ENCODE data around the gene GLRA1. TPM values are rescaled to one million over a fixed set of nuclear protein-coding genes. Genes with fewer than 3 reads are reported as not detected.

Gene GLRA1
- polyA plus RNA-seq, 1 donor (not counting 4 experiments of a cell fraction or from before 2014, with no cell fraction given) = not detected

DNA sequence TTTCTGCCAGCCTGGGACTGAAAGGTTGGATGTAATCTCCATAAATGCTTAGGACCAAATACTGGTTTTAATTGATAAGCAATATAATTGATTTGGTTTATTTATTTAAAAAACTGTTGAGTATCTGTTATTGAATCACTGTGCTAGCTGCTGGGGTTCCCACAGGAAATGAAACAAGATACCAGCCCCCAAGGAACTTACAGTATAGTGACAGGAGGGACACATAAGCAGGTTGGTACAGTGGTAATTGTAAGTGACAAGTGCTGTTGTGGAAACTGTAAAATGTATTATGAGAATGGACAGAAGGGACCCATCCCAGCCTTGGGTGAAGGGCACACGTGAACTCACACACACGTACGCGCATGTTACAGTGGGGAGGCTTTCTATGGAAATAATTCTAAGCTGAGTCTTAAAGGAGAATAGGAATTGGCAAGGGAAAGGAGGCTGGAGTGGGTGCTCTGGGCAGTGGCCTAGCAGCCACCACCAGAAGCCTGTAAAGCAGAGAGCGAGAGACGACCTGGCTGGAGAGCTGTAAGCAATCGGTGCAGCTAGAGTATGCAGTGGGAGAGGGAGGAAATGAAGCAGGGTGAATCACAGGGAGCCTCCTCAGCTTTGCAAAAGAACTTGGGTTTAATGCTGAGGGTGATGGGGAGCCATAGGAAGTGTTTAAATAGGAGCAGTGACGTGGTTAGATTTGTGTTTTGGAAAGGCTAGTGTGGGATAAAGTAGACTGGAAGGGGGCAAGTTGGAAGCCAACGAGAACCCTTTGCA, 39.3 kb downstream of the GLRA1 start:
- H3K36me3 ChIP-seq (ENCODE audit: control insufficient read depth in 2 of 2, extremely low read depth in 1 of 2, insufficient read depth in 2 of 2, low read length in 2 of 2) = no peaks in the 10 kb centered on the region
- no peaks in the 10 kb centered on the region for H3K27me3 ChIP-seq (ENCODE audit: control insufficient read depth, extremely low read depth, insufficient read depth, low read length)
- no peaks in the 10 kb centered on the region for H4K20me1 ChIP-seq (ENCODE audit: control insufficient read depth, extremely low read depth, insufficient read depth, low read length)
- H2AFZ ChIP-seq (ENCODE audit: control insufficient read depth, low read length) = no peak overlapping the region
- TF ChIP-seq, protein P1, sequence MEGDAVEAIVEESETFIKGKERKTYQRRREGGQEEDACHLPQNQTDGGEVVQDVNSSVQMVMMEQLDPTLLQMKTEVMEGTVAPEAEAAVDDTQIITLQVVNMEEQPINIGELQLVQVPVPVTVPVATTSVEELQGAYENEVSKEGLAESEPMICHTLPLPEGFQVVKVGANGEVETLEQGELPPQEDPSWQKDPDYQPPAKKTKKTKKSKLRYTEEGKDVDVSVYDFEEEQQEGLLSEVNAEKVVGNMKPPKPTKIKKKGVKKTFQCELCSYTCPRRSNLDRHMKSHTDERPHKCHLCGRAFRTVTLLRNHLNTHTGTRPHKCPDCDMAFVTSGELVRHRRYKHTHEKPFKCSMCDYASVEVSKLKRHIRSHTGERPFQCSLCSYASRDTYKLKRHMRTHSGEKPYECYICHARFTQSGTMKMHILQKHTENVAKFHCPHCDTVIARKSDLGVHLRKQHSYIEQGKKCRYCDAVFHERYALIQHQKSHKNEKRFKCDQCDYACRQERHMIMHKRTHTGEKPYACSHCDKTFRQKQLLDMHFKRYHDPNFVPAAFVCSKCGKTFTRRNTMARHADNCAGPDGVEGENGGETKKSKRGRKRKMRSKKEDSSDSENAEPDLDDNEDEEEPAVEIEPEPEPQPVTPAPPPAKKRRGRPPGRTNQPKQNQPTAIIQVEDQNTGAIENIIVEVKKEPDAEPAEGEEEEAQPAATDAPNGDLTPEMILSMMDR (optimal IDR thresholded peaks at IDR 0.05 in 1 of 3, IDR thresholded peaks at IDR 0.05 in 1 of 3, conservative IDR thresholded peaks at IDR 0.05 in 1 of 3; ENCODE audit: extremely low read depth in 1 of 3, insufficient read depth in 2 of 3, low read length in 3 of 3) = no peak
- no peak for TF ChIP-seq EZH2 (IDR thresholded peaks at IDR 0.05; ENCODE audit: low read length)
- no peaks in the 10 kb centered on the region for H3K4me1 ChIP-seq (ENCODE audit: control insufficient read depth, extremely low read depth, insufficient read depth, low read length)
- no peak overlapping the region for H3K9ac ChIP-seq (ENCODE audit: control insufficient read depth, extremely low read depth, insufficient read depth, low read length)
- no peaks in the 10 kb centered on the region for H3K9me3 ChIP-seq (ENCODE audit: control insufficient read depth, low read depth, low read length)
- H3K4me3 ChIP-seq (ENCODE audit: control insufficient read depth in 2 of 3, extremely low read depth in 1 of 3, insufficient read depth in 2 of 3, low read depth in 1 of 3, low read length in 3 of 3) = no peak overlapping the region
- dilution Hi-C loops (cut with MboI; ENCODE audit: extremely low pct_ligation_motif_present, low sequenced_read_pairs) = no loop called here
- H3K4me2 ChIP-seq (ENCODE audit: control insufficient read depth, extremely low read depth, insufficient read depth, low read depth, low read length) = no peak overlapping the region
- H3K27ac ChIP-seq (ENCODE audit: control insufficient read depth, insufficient read depth, low read length) = no peak overlapping the region
- no peak for FAIRE-seq
- H3K9me1 ChIP-seq (ENCODE audit: control insufficient read depth, extremely low read depth, insufficient read depth, low read length) = no peaks in the 10 kb centered on the region
- DNase-seq (ENCODE audit: low read depth, low spot score) = no peak
- no peaks in the 10 kb centered on the region for H3K79me2 ChIP-seq (ENCODE audit: control insufficient read depth, insufficient read depth, low read length)

DNA sequence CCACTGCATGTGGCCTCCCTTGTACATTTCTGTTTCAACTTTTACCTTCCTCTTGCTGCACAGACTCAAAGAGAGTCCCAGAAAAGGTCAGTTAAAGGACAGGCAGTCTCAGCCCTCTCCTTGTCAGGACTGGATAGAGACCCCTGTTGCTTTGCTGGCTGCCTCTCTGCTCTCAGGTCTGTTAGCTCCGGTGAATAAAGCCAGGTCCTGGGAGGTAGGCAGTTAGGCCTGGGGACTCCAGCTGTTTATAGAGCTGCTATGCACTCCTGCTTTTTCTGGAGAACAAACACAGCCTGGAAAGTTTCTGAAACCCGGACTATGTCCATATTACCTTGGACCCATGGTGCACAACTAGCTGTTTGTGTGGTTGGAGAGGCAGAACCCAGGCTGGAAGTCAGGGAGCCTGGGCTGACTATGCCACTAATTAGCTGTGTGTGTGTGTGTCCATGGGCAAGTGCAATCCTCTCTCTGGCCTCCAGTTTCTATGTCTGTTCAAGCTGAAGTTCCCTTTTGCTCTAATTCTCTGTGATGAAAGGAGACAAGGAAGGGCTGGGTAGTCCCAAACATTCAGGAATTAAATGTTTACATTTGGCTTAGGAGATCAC, 42.9 kb downstream of the GLRA1 start:
- no peak overlapping the region for H2AFZ ChIP-seq (ENCODE audit: control insufficient read depth, low read length)
- FAIRE-seq (no peak), DNase-seq (ENCODE audit: low read depth, low spot score) (no peak)
- no peaks in the 10 kb centered on the region for H3K4me1 ChIP-seq (ENCODE audit: control insufficient read depth, extremely low read depth, insufficient read depth, low read length)
- dilution Hi-C loops (cut with MboI; ENCODE audit: extremely low pct_ligation_motif_present, low sequenced_read_pairs) = no loop called here
- no peaks in the 10 kb centered on the region for H3K79me2 ChIP-seq (ENCODE audit: control insufficient read depth, insufficient read depth, low read length)
- TF ChIP-seq, protein P1 (optimal IDR thresholded peaks at IDR 0.05 in 1 of 3, IDR thresholded peaks at IDR 0.05 in 1 of 3, conservative IDR thresholded peaks at IDR 0.05 in 1 of 3; ENCODE audit: extremely low read depth in 1 of 3, insufficient read depth in 2 of 3, low read length in 3 of 3) = no peak
- no peak for TF ChIP-seq EZH2 (IDR thresholded peaks at IDR 0.05; ENCODE audit: low read length)
- no peaks in the 10 kb centered on the region for H3K27me3 ChIP-seq (ENCODE audit: control insufficient read depth, extremely low read depth, insufficient read depth, low read length)
- H3K9ac ChIP-seq (ENCODE audit: control insufficient read depth, extremely low read depth, insufficient read depth, low read length) = no peak overlapping the region
- no peak overlapping the region for H3K4me3 ChIP-seq (ENCODE audit: control insufficient read depth in 2 of 3, extremely low read depth in 1 of 3, insufficient read depth in 2 of 3, low read depth in 1 of 3, low read length in 3 of 3)
- no peaks in the 10 kb centered on the region for H3K36me3 ChIP-seq (ENCODE audit: control insufficient read depth in 2 of 2, extremely low read depth in 1 of 2, insufficient read depth in 2 of 2, low read length in 2 of 2)
- no peak overlapping the region for H3K27ac ChIP-seq (ENCODE audit: control insufficient read depth, insufficient read depth, low read length)
- no peaks in the 10 kb centered on the region for H4K20me1 ChIP-seq (ENCODE audit: control insufficient read depth, extremely low read depth, insufficient read depth, low read length)
- H3K9me1 ChIP-seq (ENCODE audit: control insufficient read depth, extremely low read depth, insufficient read depth, low read length) = no peaks in the 10 kb centered on the region
- H3K9me3 ChIP-seq (ENCODE audit: control insufficient read depth, low read depth, low read length) = no peaks in the 10 kb centered on the region
- H3K4me2 ChIP-seq (ENCODE audit: control insufficient read depth, extremely low read depth, insufficient read depth, low read depth, low read length) = no peak overlapping the region
